ENCODE results near the gene SRPK2. TPM values are rescaled to one million over a fixed set of nuclear protein-coding genes. Genes with fewer than 3 reads are reported as not detected.

SRPK2 gene
- total and polyA plus RNA-seq, 3 donors from 2014 or later = 181 to 293 (median 226) TPM

GRCh38 chr7:105289704-105290103 lies 99.0 kb downstream of the SRPK2 start:
- H3K36me3 ChIP-seq (ENCODE audit: low read depth, missing control alignments) = no peaks in the 10 kb centered on the region
- WGBS, 2 donors = 73 to 83% methylated on average over 3 of the region's 3 CpGs
- H3K27me3 ChIP-seq = no peaks in the 10 kb centered on the region
- H3K27ac ChIP-seq = no peak overlapping the region
- intact Hi-C loops (cut with DNase I; ENCODE audit: low total_unique reads) = no loop called here
- no peak for TF ChIP-seq POLR2A (IDR thresholded peaks at IDR 0.05)
- TF ChIP-seq CTCF (IDR thresholded peaks at IDR 0.05) = no peak
- no peaks in the 10 kb centered on the region for H3K4me1 ChIP-seq
- DNase-seq = no peak
- no peak overlapping the region for H3K4me3 ChIP-seq
- no peaks in the 10 kb centered on the region for H3K9me3 ChIP-seq

- H3K27ac ChIP-seq = no peak overlapping the region
- intact Hi-C loops (cut with DNase I; ENCODE audit: low total_unique reads) = no loop called here
- H3K4me1 ChIP-seq = no peaks in the 10 kb centered on the region
- TF ChIP-seq POLR2A (IDR thresholded peaks at IDR 0.05) = no peak
- no peak for TF ChIP-seq CTCF (IDR thresholded peaks at IDR 0.05)
- 93% methylated on average over 3 of the region's 3 CpGs for WGBS, 2 donors
- no peaks in the 10 kb centered on the region for H3K36me3 ChIP-seq (ENCODE audit: low read depth, missing control alignments)
- H3K27me3 ChIP-seq = no peaks in the 10 kb centered on the region
- DNase-seq = no peak
- H3K4me3 ChIP-seq = no peak overlapping the region
- no peaks in the 10 kb centered on the region for H3K9me3 ChIP-seq
Observed at GRCh38 chr7:105286441-105286840, 102.3 kb downstream of the SRPK2 start.

GRCh38 chr7:105285118-105285874 lies 103.4 kb downstream of the SRPK2 start:
- Histone ChIP-seq H3K27ac (no peak overlapping the region), H3K27me3 (no peaks in the 10 kb centered on the region), H3K4me3 (no peak overlapping the region), H3K4me1 (no peaks in the 10 kb centered on the region), H3K36me3 (ENCODE audit: low read depth, missing control alignments) (no peaks in the 10 kb centered on the region), H3K9me3 (no peaks in the 10 kb centered on the region)
- DNase-seq = no peak
- TF ChIP-seq CTCF (IDR thresholded peaks at IDR 0.05) (no peak), POLR2A (IDR thresholded peaks at IDR 0.05) (no peak)
- intact Hi-C loops (cut with DNase I; ENCODE audit: low total_unique reads) = no loop called here
- 81% methylated on average over 12 of the region's 12 CpGs for WGBS, 2 donors

- TF ChIP-seq CTCF (IDR thresholded peaks at IDR 0.05) (no peak), POLR2A (IDR thresholded peaks at IDR 0.05) (no peak)
- Histone ChIP-seq H3K27me3 (no peaks in the 10 kb centered on the region), H3K4me1 (peaks cover 3% of the 10 kb centered on the region), H3K36me3 (ENCODE audit: low read depth, missing control alignments) (no peaks in the 10 kb centered on the region), H3K4me3 (no peak overlapping the region), H3K27ac (no peak overlapping the region), H3K9me3 (no peaks in the 10 kb centered on the region)
- no peak for DNase-seq
- 70 to 71% methylated on average over 6 of the region's 6 CpGs for WGBS, 2 donors
- intact Hi-C loops (cut with DNase I; ENCODE audit: low total_unique reads) = no loop called here
Observed at GRCh38 chr7:105284014-105284413, 104.7 kb downstream of the SRPK2 start.

GRCh38 chr7:105281966-105282365 lies 106.8 kb downstream of the SRPK2 start:
- H3K27me3 ChIP-seq = no peaks in the 10 kb centered on the region
- no peak for DNase-seq
- no peak overlapping the region for H3K27ac ChIP-seq
- H3K4me1 ChIP-seq = peaks cover 10% of the 10 kb centered on the region
- H3K36me3 ChIP-seq (ENCODE audit: low read depth, missing control alignments) = no peaks in the 10 kb centered on the region
- 84 to 92% methylated on average over 2 of the region's 2 CpGs for WGBS, 2 donors
- no peak for TF ChIP-seq POLR2A (IDR thresholded peaks at IDR 0.05)
- TF ChIP-seq CTCF (IDR thresholded peaks at IDR 0.05) = no peak
- intact Hi-C loops (cut with DNase I; ENCODE audit: low total_unique reads) = no loop called here
- no peaks in the 10 kb centered on the region for H3K9me3 ChIP-seq
- no peak overlapping the region for H3K4me3 ChIP-seq

All from testis (tissue), 3 donors.